GM12873 (cell line): ENCODE measurements around the gene ASAP3.

Experiments used
- CTCF ChIP-seq: IDR thresholded peaks from 2 replicates; pipeline ENCODE4 v1.5.1; 2012; ENCODE audit warnings: low read depth, mild to moderate bottlenecking, moderate library complexity, low read length, control low read depth; ENCODE audit not compliant: insufficient read depth; ENCODE audit errors: missing control alignments

The ASAP3 gene

GRCh38 chr1:23401313-23401712 lies 82.7 kb downstream of the ASAP3 start:
- TF ChIP-seq CTCF = no peak

DNA sequence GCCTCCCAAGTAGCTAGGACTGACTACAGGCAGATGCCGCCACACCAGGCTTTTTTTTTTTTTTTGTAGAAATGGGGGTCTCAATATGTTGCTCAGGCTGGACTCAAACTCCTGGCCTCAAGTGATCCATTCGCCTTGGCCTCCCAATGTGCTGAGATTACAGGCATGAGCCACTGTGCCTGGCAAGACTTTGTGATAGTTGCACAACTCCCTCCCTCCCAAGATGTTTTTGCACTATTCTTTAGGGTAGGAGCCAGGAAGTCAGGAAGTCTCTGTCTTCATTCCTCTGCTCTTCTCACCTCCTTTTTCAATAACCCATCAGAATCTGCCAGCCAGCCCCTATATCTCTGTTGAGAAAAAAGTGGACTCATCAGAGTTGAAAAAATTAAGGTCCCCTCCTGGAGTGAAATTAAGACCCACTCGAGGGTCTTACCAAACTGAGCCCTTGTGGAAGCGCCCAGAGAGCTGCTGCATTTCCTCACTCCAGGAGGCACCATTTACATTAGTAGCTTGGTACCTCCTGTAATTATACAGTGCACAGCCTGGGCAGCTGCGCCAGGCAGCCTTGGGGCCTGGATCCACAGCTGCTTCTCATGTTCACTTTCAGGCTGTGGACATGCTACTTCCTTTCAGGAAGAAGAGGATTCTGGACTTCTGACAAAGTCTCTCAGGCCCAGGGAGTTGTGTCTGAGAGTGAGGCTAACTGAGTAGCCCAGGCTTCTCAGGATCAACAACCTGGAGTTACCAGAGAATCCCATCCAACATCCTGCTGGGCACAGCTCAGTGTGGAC lies 83.5 kb downstream of the ASAP3 start:
- no peak for TF ChIP-seq CTCF

DNA sequence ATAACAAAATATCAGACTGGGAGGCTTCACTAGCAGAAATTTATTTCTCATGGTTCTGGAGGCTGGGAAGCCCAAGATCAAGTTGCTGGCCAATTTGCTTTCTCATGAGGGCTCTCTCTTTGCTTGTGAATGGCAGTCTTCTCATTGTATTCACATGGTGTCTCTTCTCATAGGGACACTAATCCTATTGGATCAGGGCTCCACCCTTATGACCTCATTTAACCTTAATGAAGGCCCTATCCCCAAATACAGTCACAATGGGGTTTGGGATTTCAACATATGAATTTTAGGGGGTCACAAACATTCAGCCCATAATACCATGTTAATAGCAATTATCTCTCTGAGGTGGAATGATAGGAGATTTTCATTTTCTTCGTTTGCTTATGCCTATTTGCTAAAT lies 84.8 kb downstream of the ASAP3 start:
- TF ChIP-seq CTCF = no peak

DNA sequence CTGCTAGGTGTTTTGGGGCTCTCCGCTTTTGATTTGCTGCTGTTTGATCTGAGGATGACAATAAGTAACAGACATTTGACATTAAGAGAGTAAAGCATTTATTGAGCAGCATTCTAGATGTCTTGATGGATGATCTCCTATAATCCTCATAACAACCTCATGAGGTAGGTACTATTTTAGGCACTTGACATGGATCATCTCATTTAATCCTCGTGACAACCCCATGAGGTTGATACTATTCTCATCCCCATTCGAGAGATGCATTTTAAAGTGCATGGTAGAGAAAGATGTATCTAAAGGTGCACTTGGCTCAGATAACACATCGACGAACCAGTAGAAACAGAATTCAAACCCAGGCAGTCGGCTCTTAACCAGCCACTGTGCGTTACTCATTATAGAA lies 86.1 kb downstream of the ASAP3 start:
- no peak for TF ChIP-seq CTCF

DNA sequence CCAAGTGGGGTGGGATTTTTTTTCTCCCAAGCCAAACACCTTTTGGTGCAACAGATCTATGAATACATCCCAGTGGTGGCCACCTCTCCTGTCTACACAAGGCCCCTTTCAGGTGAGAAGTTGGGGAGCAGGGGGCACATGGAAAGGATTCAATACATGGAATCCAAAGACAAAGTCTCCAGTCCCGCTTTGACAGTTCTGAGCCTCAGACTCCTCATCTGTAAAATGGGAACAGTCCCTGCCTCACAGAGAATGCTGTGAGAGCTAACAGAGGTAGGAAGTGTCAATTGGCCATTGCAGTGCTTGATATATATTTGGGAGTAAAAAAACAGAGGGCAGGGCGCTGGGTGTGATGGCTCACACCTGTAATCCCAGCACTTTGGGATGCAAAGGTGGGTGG lies 87.6 kb downstream of the ASAP3 start:
- no peak for TF ChIP-seq CTCF

DNA sequence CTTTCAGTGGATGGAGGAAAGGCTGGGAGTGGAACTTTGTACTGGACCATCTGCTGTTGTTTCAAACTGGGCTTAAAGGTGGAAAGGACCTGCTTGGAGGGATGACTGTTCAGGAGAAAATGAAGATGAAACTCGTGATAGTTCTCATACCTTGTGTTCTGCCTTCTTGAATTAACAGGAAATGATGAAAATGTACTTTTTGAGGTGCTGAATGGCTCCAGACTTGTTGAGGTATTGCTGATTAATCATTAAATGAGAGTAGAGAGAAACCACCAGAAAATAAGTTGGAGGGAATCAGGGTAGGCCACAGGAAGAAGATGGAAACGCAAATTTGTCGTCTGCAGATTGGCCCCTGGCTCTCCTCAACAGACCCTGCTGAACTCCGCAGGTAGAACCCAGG lies 88.1 kb downstream of the ASAP3 start:
- no peak for TF ChIP-seq CTCF

DNA sequence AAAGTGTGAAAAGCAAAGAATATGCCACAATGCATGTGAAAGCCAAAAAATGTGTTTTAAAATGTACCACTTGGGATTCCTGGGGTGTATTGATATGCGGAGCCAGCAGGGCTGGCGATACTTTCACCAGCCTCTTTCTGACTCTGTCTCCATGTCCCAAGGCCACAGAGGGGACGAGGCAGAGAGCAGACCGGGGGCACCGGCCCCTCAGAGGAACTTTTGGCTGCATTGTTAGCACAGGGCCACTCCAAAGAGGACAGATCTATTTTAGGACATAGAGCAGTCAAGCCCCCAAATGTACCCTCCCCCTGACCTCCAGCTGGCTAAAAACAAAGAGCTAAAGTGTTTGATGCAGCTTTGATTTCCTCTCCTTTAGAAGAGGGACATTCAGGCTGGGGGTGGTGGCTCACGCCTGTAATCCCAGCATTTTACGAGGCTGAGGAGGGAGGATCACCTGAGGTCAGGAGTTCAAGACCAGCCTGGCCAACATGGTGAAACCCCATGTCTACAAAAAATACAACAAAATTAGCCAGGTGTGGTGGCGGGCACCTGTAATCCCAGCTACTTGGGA lies 88.7 kb downstream of the ASAP3 start:
- TF ChIP-seq CTCF = no peak
